ENCODE results near the gene NRXN3.

- TF ChIP-seq, protein P1, sequence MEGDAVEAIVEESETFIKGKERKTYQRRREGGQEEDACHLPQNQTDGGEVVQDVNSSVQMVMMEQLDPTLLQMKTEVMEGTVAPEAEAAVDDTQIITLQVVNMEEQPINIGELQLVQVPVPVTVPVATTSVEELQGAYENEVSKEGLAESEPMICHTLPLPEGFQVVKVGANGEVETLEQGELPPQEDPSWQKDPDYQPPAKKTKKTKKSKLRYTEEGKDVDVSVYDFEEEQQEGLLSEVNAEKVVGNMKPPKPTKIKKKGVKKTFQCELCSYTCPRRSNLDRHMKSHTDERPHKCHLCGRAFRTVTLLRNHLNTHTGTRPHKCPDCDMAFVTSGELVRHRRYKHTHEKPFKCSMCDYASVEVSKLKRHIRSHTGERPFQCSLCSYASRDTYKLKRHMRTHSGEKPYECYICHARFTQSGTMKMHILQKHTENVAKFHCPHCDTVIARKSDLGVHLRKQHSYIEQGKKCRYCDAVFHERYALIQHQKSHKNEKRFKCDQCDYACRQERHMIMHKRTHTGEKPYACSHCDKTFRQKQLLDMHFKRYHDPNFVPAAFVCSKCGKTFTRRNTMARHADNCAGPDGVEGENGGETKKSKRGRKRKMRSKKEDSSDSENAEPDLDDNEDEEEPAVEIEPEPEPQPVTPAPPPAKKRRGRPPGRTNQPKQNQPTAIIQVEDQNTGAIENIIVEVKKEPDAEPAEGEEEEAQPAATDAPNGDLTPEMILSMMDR (IDR thresholded peaks at IDR 0.05; ENCODE audit: low read depth, low read length, missing input control): no peak
- TF ChIP-seq, protein P2, sequence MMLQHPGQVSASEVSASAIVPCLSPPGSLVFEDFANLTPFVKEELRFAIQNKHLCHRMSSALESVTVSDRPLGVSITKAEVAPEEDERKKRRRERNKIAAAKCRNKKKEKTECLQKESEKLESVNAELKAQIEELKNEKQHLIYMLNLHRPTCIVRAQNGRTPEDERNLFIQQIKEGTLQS (IDR thresholded peaks at IDR 0.05): no peak
- TF ChIP-seq, protein P3, sequence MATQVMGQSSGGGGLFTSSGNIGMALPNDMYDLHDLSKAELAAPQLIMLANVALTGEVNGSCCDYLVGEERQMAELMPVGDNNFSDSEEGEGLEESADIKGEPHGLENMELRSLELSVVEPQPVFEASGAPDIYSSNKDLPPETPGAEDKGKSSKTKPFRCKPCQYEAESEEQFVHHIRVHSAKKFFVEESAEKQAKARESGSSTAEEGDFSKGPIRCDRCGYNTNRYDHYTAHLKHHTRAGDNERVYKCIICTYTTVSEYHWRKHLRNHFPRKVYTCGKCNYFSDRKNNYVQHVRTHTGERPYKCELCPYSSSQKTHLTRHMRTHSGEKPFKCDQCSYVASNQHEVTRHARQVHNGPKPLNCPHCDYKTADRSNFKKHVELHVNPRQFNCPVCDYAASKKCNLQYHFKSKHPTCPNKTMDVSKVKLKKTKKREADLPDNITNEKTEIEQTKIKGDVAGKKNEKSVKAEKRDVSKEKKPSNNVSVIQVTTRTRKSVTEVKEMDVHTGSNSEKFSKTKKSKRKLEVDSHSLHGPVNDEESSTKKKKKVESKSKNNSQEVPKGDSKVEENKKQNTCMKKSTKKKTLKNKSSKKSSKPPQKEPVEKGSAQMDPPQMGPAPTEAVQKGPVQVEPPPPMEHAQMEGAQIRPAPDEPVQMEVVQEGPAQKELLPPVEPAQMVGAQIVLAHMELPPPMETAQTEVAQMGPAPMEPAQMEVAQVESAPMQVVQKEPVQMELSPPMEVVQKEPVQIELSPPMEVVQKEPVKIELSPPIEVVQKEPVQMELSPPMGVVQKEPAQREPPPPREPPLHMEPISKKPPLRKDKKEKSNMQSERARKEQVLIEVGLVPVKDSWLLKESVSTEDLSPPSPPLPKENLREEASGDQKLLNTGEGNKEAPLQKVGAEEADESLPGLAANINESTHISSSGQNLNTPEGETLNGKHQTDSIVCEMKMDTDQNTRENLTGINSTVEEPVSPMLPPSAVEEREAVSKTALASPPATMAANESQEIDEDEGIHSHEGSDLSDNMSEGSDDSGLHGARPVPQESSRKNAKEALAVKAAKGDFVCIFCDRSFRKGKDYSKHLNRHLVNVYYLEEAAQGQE (IDR thresholded peaks at IDR 0.05): no peak
- TF ChIP-seq RAD21 (IDR thresholded peaks at IDR 0.05) (no peak), EGR1 (IDR thresholded peaks at IDR 0.05; ENCODE audit: low read depth in 2 of 2) (no peak), MAX (IDR thresholded peaks at IDR 0.05) (no peak), SP1 (IDR thresholded peaks at IDR 0.05) (no peak), YY1 (IDR thresholded peaks at IDR 0.05) (no peak), TAF1 (conservative IDR thresholded peaks at IDR 0.05) (no peak)
- TF ChIP-seq, protein P4, sequence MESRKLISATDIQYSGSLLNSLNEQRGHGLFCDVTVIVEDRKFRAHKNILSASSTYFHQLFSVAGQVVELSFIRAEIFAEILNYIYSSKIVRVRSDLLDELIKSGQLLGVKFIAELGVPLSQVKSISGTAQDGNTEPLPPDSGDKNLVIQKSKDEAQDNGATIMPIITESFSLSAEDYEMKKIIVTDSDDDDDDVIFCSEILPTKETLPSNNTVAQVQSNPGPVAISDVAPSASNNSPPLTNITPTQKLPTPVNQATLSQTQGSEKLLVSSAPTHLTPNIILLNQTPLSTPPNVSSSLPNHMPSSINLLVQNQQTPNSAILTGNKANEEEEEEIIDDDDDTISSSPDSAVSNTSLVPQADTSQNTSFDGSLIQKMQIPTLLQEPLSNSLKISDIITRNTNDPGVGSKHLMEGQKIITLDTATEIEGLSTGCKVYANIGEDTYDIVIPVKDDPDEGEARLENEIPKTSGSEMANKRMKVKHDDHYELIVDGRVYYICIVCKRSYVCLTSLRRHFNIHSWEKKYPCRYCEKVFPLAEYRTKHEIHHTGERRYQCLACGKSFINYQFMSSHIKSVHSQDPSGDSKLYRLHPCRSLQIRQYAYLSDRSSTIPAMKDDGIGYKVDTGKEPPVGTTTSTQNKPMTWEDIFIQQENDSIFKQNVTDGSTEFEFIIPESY (IDR thresholded peaks at IDR 0.05): no peak
Observed at GRCh38 chr14:79229383-79229909, 1059.3 kb downstream of the NRXN3 start.
